ENCODE measurements around the gene PDSS2. TPM values are rescaled to one million over a fixed set of nuclear protein-coding genes. Genes with fewer than 3 reads are reported as not detected.

PDSS2 gene
- polyA plus RNA-seq, 1 experiment, result 11.6 TPM

GRCh38 chr6:107495971-107496370 is 36.6 kb upstream of the PDSS2 start:
- ChIA-PET CTCF (no interaction called here), POLR2A (no interaction called here)
- no peak overlapping the region for H3K4me3 ChIP-seq (ENCODE audit: low read depth, low read length)
- peaks cover 17% of the 10 kb centered on the region for H3K27me3 ChIP-seq (ENCODE audit: control insufficient read depth, insufficient read depth, low read length)
- no peaks in the 10 kb centered on the region for H3K36me3 ChIP-seq (ENCODE audit: control insufficient read depth, insufficient read depth, low read length)
- no peak for DNase-seq (ENCODE audit: low read depth)
- TF ChIP-seq CTCF (IDR thresholded peaks at IDR 0.05; ENCODE audit: insufficient read depth, low read depth, low read length), result no peak

GRCh38 chr6:107495196-107495643 is 35.9 kb upstream of the PDSS2 start:
- Histone ChIP-seq H3K36me3 (ENCODE audit: control insufficient read depth, insufficient read depth, low read length) (no peaks in the 10 kb centered on the region), H3K4me3 (ENCODE audit: low read depth, low read length) (no peak overlapping the region), H3K27me3 (ENCODE audit: control insufficient read depth, insufficient read depth, low read length) (peaks cover 22% of the 10 kb centered on the region)
- DNase-seq (ENCODE audit: low read depth), result no peak
- no peak for TF ChIP-seq CTCF (IDR thresholded peaks at IDR 0.05; ENCODE audit: insufficient read depth, low read depth, low read length)
- ChIA-PET POLR2A (no interaction called here), CTCF (no interaction called here)

GRCh38 chr6:107493158-107494057 is 34.0 kb upstream of the PDSS2 start:
- H3K36me3 ChIP-seq (ENCODE audit: control insufficient read depth, insufficient read depth, low read length), result no peaks in the 10 kb centered on the region
- POLR2A ChIA-PET, result no interaction called here
- CTCF ChIA-PET, result interaction anchor here (0.5 to 0.6 kb wide), 2 partner anchors 136 to 465 kb away, joined by 3 read pairs; no protein-coding TSS in a partner anchor
- H3K4me3 ChIP-seq (ENCODE audit: low read depth, low read length), result no peak overlapping the region
- peaks cover 29% of the 10 kb centered on the region for H3K27me3 ChIP-seq (ENCODE audit: control insufficient read depth, insufficient read depth, low read length)
- no peak for DNase-seq (ENCODE audit: low read depth)
- TF ChIP-seq CTCF (IDR thresholded peaks at IDR 0.05; ENCODE audit: insufficient read depth, low read depth, low read length), result no peak

GRCh38 chr6:107491760-107492660 is 32.6 kb upstream of the PDSS2 start:
- peaks cover 35% of the 10 kb centered on the region for H3K27me3 ChIP-seq (ENCODE audit: control insufficient read depth, insufficient read depth, low read length)
- H3K4me3 ChIP-seq (ENCODE audit: low read depth, low read length), result no peak overlapping the region
- peak; percentile 13 for DNase-seq (ENCODE audit: low read depth)
- H3K36me3 ChIP-seq (ENCODE audit: control insufficient read depth, insufficient read depth, low read length), result no peaks in the 10 kb centered on the region
- CTCF ChIA-PET, result no interaction called here
- TF ChIP-seq CTCF (IDR thresholded peaks at IDR 0.05; ENCODE audit: insufficient read depth, low read depth, low read length), result no peak
- POLR2A ChIA-PET, result no interaction called here

- no peak for DNase-seq (ENCODE audit: low read depth)
- ChIA-PET CTCF (no interaction called here), POLR2A (no interaction called here)
- TF ChIP-seq CTCF (IDR thresholded peaks at IDR 0.05; ENCODE audit: insufficient read depth, low read depth, low read length), result no peak
- Histone ChIP-seq H3K36me3 (ENCODE audit: control insufficient read depth, insufficient read depth, low read length) (no peaks in the 10 kb centered on the region), H3K4me3 (ENCODE audit: low read depth, low read length) (peak overlapping the region; percentile 45; the same call in 1 of the 2 replicates), H3K27me3 (ENCODE audit: control insufficient read depth, insufficient read depth, low read length) (peaks cover 35% of the 10 kb centered on the region)
These were observed 31.8 kb upstream of the PDSS2 start for GRCh38 chr6:107491138-107491609.

Data from BJ (cell line).